Skeletal muscle tissue (tissue), 4 donors: ENCODE results near the gene MZF1. TPM values are rescaled to one million over a fixed set of nuclear protein-coding genes. Genes with fewer than 3 reads are reported as not detected.
A peak's percentile ranks its signal among the peaks of the same experiment; 100 is the strongest.

Source experiments
- H3K27ac ChIP-seq: one replicate; pipeline ENCODE4 v1.7.0; 2013; ENCODE audit warnings: mild to moderate bottlenecking, low read depth, low read length, inconsistent platforms
- H3K27me3 ChIP-seq, 3 donors: one replicate each; pipeline ENCODE4 v1.7.0; 2013; ENCODE audit warnings: low read length in 3 of 3; ENCODE audit not compliant: control insufficient read depth in 3 of 3, insufficient read depth in 3 of 3
- H3K36me3 ChIP-seq, 3 donors: one replicate each; pipeline ENCODE4 v1.7.0; 2013; ENCODE audit warnings: low read length in 3 of 3; ENCODE audit not compliant: control insufficient read depth in 3 of 3, insufficient read depth in 3 of 3
- H3K4me1 ChIP-seq, 3 donors: one replicate each; pipeline ENCODE4 v1.7.0; 2013; ENCODE audit warnings: low read length in 3 of 3, mild to moderate bottlenecking in 3 of 3; ENCODE audit not compliant: control insufficient read depth in 3 of 3, insufficient read depth in 3 of 3
- H3K4me3 ChIP-seq, 3 donors: one replicate each; pipeline ENCODE4 v1.7.0; 2013; ENCODE audit warnings: low read length in 3 of 3
- H3K9ac ChIP-seq, 3 donors: one replicate each; pipeline ENCODE4 v1.7.0; 2013; ENCODE audit warnings: low read length in 3 of 3, mild to moderate bottlenecking in 3 of 3, moderate library complexity in 2 of 3, low read depth in 1 of 3
- H3K9me3 ChIP-seq, 3 donors: one replicate each; pipeline ENCODE4 v1.7.0; 2013; ENCODE audit warnings: low read length in 3 of 3; ENCODE audit not compliant: control insufficient read depth in 3 of 3
- total RNA-seq: library from RNA; depleted of rRNA; stranded (reverse); fragments of >200 nt; gene quantifications from one replicate; pipeline ENCODE4 v1.2.3, GENCODE V29; 2014
- donor health status: Osteomylitis.

The MZF1 gene
- total RNA-seq, 1 donor from 2014 or later = 6.8 TPM

DNA sequence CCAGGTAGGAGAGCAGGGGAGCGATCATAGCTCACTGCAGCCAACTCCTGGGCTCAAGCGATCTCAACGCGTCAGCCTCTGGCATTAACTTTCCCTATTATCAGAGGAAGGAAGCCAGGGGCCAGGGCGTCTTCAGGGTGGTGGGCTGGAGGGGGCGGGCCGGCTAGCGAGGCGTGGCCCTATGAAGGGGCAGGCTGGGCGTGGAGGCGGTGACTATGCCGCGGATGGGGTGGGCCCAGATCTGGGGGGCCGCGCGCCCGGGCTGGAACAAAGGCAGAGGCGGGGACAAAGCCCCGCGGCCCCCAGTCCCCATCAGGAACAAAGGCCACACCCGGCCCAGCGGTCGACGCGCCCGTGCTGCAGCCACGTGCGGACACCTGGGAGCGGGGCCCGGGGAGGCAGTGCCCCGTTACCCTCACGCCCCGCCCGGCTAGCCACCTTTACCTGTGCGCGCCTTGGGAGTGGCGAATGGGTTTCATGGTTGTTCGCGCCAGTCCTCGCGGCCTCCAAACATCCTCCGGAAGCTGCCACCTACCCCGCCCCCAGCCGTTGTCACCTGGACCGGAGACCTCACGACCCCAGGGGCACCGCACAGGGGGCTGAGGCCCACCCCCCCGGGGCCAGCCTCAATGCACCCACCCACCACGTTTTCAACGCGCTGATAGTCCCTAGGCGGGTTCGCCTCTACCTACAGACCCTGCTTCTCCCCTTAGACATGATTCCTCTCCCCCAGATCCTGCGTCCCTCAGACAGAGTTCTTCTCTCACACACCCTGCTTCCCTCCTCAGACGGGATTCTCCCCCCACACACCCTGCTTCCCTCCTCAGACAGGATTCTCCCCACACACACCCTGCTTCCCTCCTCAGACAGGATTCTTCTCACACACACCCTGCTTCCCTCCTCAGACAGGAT lies 34.6 kb downstream of the MZF1 start:
- peak overlapping the region in 1 of 3 donors; percentile 23 for H3K4me3 ChIP-seq
- peaks cover 18 to 34% (median 26%) of the 10 kb centered on the region in 3 donors for H3K27me3 ChIP-seq
- no peaks in the 10 kb centered on the region for H3K36me3 ChIP-seq
- H3K4me1 ChIP-seq = peaks cover 0 to 6% (median 3%) of the 10 kb centered on the region in 3 donors
- H3K9me3 ChIP-seq = no peaks in the 10 kb centered on the region
- H3K9ac ChIP-seq = peak overlapping the region in 1 of 3 donors; percentile 19
- no peak overlapping the region for H3K27ac ChIP-seq

DNA sequence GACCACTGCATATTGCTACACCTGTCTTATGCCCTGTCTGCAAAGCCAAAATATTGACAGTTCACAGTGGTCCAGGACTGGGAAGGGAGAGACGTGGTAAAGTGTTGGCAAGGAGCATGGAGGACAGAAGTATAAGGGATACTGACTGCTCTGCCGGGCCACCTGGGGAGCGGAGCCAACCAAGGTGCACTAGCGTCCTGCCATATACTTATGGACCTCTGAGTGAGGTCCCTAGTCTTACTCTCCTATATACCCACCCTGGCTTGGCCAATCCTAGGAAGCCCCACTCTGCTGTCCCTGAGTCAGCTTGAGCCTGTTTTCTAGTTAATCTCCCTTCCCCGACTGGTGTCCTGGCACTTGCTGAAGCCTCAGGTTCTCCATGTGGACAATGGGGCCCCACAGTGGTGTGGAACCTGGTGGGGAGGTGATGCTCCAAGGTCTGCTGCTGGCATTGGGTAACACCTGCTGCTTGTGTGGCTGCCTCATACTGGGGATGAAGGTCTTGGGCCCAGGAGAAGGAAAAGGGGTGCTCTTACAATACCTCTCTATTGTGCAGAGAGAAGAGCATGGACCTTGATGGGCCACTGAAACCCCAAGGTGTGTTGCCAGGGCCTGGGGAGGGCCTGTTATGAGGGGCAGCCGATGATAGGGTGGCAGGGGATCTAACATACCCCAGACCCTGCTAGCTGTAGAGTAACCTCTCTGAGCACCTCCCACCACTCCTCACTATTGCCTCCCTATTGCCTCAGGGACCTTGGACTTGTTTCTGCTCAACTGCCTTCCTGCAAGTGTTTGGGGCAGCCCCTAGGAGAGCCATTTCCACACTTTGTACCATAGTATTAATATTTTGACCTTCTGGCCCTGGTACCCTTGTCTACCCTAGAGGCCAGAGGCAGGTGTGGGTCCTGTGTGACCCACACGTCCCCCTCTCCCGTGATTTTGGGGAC lies 36.0 kb downstream of the MZF1 start:
- Histone ChIP-seq H3K9ac (no peak overlapping the region), H3K36me3 (no peaks in the 10 kb centered on the region), H3K27me3 (peaks cover 15 to 33% (median 26%) of the 10 kb centered on the region in 3 donors), H3K9me3 (no peaks in the 10 kb centered on the region), H3K4me1 (peaks cover 0 to 5% (median 2%) of the 10 kb centered on the region in 3 donors), H3K27ac (no peak overlapping the region), H3K4me3 (no peak overlapping the region)

DNA sequence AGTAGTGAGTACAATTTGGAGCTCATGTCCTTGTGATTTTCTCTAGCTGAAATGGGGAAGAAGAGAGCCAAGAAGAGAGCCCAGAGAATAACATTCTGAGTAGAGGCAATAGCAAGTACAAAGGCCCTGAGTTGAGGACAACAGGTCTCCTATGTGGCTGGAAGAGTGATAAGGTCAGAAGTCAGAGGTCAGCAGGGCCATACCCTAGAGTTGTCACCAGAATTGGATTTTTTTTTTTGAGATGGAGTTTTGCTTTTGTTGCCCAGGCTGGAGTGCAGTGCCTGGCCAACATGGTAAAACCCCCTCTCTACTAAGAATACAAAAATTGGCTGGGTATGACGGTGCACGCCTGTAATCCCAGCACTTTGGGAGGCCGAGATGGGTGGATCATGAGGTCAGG lies 37.3 kb downstream of the MZF1 start:
- no peaks in the 10 kb centered on the region for H3K9me3 ChIP-seq
- H3K4me3 ChIP-seq = no peak overlapping the region
- no peak overlapping the region for H3K9ac ChIP-seq
- no peak overlapping the region for H3K27ac ChIP-seq
- no peaks in the 10 kb centered on the region for H3K36me3 ChIP-seq
- H3K27me3 ChIP-seq = peaks cover 18 to 38% (median 34%) of the 10 kb centered on the region in 3 donors
- peaks cover 0 to 5% (median 2%) of the 10 kb centered on the region in 3 donors for H3K4me1 ChIP-seq

DNA sequence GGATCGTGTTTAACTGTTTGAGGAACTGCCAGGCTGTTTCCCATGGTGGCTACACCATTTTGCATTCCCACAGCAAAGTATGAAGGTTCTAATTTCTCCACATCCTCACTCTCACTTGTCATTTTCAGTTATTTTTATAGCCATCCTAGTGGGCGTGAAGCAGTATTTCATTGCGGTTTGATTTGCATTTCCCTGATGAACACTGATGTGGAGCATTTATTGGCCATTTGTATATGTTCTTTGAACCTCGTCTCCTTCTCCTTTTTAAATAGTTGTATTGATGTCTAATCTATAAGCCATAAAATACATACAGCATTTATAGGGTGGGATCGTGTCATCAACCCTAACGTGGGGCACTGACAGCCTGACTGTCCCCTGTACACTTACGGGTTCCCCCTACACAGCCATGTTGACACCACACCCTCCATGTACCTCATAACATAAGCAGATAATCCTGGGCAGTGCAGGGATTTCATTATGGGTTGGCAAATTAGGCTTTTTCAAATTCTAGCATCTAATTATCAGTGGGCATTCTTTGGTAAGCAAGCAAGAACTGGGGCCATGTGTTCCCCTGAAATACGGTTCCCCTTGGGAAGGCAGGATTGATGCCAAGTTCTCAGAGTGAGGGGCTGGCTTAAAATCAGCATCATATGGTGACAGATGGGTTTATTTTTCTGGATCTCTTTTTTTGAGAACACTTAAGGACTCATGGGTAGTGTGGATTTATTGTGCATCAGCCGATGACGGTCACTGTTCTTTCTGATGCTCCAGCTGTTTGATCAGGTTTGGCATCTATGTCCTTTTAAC lies 41.9 kb downstream of the MZF1 start:
- Histone ChIP-seq H3K4me1 (no peaks in the 10 kb centered on the region), H3K27ac (no peak overlapping the region), H3K36me3 (no peaks in the 10 kb centered on the region), H3K9me3 (no peaks in the 10 kb centered on the region), H3K27me3 (peaks cover 5 to 16% (median 9%) of the 10 kb centered on the region in 3 donors), H3K4me3 (no peak overlapping the region), H3K9ac (no peak overlapping the region)

- H3K27me3 ChIP-seq = peaks cover 5 to 11% (median 9%) of the 10 kb centered on the region in 3 donors
- H3K36me3 ChIP-seq = no peaks in the 10 kb centered on the region
- no peak overlapping the region for H3K9ac ChIP-seq
- no peak overlapping the region for H3K27ac ChIP-seq
- no peak overlapping the region for H3K4me3 ChIP-seq
- H3K9me3 ChIP-seq = no peaks in the 10 kb centered on the region
- no peaks in the 10 kb centered on the region for H3K4me1 ChIP-seq
These were observed 43.7 kb downstream of the MZF1 start for GRCh38 chr19:58529405-58529804.

DNA sequence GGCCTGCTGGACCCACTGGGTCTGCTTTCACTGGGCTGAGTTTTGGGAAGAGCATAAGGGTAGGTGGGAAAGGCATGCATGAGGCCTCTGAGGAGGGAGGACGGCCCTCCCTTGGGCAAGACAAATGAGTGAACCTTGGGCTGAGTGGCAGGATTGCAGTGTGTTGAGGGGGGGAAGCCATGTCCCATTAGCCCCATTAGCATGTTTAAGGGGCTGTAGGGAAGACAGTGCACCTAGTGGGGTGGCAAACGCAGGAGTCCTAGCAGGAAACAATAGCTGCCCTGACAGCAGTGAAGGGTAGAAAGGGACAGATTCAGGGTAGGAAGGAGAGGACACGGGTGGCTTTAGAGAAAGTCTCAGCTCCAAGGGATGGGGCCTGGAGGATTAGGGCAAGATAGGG lies 50.4 kb downstream of the MZF1 start:
- Histone ChIP-seq H3K27me3 (no peaks in the 10 kb centered on the region), H3K4me3 (no peak overlapping the region), H3K9me3 (no peaks in the 10 kb centered on the region), H3K27ac (no peak overlapping the region), H3K9ac (peak overlapping the region in 1 of 3 donors; percentile 8), H3K4me1 (peaks cover 19 to 29% (median 21%) of the 10 kb centered on the region in 3 donors), H3K36me3 (peaks cover 0 to under 1% (median 0%) of the 10 kb centered on the region in 3 donors)

DNA sequence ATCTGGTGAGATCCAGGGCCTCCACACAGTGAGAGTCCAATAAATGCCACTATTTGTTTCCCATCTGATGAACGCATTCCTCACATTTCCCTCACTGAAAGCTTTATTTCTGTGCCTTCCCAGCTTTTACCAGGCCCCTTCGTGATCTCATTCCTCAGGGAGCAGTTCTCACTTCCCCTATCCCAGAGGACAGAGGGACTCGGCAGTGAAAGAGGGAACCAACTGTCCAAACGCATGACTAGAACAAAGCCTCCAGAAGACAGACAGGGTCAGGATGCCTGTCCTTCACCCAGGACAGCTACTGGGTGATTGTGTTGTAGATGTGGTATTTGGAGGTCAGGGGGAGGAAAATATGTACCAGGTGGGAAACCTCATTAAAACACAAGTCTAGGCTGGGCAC lies 51.5 kb downstream of the MZF1 start:
- H3K27ac ChIP-seq = no peak overlapping the region
- no peak overlapping the region for H3K4me3 ChIP-seq
- H3K4me1 ChIP-seq = peaks cover 24 to 39% (median 25%) of the 10 kb centered on the region in 3 donors
- peaks cover 3 to 9% (median 8%) of the 10 kb centered on the region in 3 donors for H3K36me3 ChIP-seq
- H3K9me3 ChIP-seq = no peaks in the 10 kb centered on the region
- no peaks in the 10 kb centered on the region for H3K27me3 ChIP-seq
- no peak overlapping the region for H3K9ac ChIP-seq

GRCh38 chr19:58520257-58520599 lies 52.9 kb downstream of the MZF1 start:
- Histone ChIP-seq H3K9ac (peak overlapping the region; percentile 95 to 96 (median 95)), H3K36me3 (peaks cover 11 to 18% (median 17%) of the 10 kb centered on the region in 3 donors), H3K4me1 (peaks cover 35 to 51% (median 35%) of the 10 kb centered on the region in 3 donors), H3K4me3 (peak overlapping the region; percentile 93 to 97 (median 96)), H3K9me3 (no peaks in the 10 kb centered on the region), H3K27me3 (no peaks in the 10 kb centered on the region), H3K27ac (peak overlapping the region; percentile 94)
